Nephron progenitor cell (in vitro differentiated cells): ENCODE results near the gene WNT9B.
A peak's percentile ranks its signal among the peaks of the same experiment; 100 is the strongest.

Source experiments
- DNase-seq: peaks from one replicate; pipeline ENCODE4 v3.0.0; 2021
- H3K27ac Mint-ChIP-seq: 2 replicates; pipeline ENCODE4 v1.8.0; 2021; ENCODE audit warnings: mild to moderate bottlenecking, moderate library complexity, mixed read lengths
- H3K27me3 Mint-ChIP-seq: 2 replicates; pipeline ENCODE4 v1.8.0; 2021; ENCODE audit warnings: mild to moderate bottlenecking, low read depth, mixed read lengths; ENCODE audit not compliant: poor library complexity
- H3K36me3 Mint-ChIP-seq: 2 replicates; pipeline ENCODE4 v1.8.0; 2021; ENCODE audit warnings: low read depth, mixed read lengths
- H3K4me1 Mint-ChIP-seq: 2 replicates; pipeline ENCODE4 v1.8.0; 2021; ENCODE audit warnings: mixed read lengths
- H3K4me3 Mint-ChIP-seq: 2 replicates; pipeline ENCODE4 v1.8.0; 2021; ENCODE audit warnings: mild to moderate bottlenecking, moderate library complexity, mixed read lengths
- H3K9me3 Mint-ChIP-seq: 2 replicates; pipeline ENCODE4 v1.8.0; 2021; ENCODE audit warnings: mild to moderate bottlenecking, moderate library complexity, mixed read lengths
- TF ChIP-seq, protein P1 (sequence below): fragments of 200-600 bp; sonication (generic); IDR thresholded peaks from 2 replicates; pipeline ENCODE4 v1.5.0; 2021; ENCODE audit warnings: antibody characterized with exemption

Gene WNT9B

DNA sequence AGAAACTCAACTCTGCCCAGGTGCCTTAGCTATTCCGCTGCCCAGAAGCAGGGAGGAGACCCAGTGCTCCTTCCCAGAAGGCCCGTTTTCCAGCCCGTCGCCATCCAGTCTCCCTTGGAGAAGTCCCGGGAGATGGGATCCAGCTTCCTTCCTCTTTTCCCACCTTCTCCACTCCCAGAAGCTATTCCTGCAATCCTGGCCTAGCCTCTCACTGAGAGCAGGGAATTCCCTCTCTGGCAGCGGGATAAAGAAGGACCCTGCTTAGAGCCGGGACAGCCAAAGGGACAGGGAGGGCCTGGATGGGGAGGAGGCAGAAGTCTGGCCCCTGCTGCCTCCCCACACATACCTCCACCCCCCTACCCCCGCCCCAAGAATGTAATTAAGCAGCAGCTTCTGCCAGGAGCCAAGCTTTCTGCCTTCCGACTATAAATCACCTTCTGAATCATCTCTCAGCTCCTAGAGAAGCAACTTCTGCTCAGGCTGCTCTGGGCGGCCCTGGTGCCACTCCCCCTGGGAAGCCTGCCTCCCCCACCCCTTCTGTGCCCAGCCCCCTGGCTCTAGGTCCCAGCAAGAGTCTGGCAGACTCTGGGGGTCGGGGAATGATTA lies 39.3 kb upstream of the WNT9B start:
- H3K27ac Mint-ChIP-seq: peak overlapping the region; percentile 64
- no peak overlapping the region for H3K4me3 Mint-ChIP-seq
- DNase-seq: peak; percentile 49
- peaks cover 36% of the 10 kb centered on the region for H3K27me3 Mint-ChIP-seq
- TF ChIP-seq, protein P1, sequence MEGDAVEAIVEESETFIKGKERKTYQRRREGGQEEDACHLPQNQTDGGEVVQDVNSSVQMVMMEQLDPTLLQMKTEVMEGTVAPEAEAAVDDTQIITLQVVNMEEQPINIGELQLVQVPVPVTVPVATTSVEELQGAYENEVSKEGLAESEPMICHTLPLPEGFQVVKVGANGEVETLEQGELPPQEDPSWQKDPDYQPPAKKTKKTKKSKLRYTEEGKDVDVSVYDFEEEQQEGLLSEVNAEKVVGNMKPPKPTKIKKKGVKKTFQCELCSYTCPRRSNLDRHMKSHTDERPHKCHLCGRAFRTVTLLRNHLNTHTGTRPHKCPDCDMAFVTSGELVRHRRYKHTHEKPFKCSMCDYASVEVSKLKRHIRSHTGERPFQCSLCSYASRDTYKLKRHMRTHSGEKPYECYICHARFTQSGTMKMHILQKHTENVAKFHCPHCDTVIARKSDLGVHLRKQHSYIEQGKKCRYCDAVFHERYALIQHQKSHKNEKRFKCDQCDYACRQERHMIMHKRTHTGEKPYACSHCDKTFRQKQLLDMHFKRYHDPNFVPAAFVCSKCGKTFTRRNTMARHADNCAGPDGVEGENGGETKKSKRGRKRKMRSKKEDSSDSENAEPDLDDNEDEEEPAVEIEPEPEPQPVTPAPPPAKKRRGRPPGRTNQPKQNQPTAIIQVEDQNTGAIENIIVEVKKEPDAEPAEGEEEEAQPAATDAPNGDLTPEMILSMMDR: no peak
- no peaks in the 10 kb centered on the region for H3K36me3 Mint-ChIP-seq
- peaks cover 83% of the 10 kb centered on the region for H3K4me1 Mint-ChIP-seq
- no peaks in the 10 kb centered on the region for H3K9me3 Mint-ChIP-seq

DNA sequence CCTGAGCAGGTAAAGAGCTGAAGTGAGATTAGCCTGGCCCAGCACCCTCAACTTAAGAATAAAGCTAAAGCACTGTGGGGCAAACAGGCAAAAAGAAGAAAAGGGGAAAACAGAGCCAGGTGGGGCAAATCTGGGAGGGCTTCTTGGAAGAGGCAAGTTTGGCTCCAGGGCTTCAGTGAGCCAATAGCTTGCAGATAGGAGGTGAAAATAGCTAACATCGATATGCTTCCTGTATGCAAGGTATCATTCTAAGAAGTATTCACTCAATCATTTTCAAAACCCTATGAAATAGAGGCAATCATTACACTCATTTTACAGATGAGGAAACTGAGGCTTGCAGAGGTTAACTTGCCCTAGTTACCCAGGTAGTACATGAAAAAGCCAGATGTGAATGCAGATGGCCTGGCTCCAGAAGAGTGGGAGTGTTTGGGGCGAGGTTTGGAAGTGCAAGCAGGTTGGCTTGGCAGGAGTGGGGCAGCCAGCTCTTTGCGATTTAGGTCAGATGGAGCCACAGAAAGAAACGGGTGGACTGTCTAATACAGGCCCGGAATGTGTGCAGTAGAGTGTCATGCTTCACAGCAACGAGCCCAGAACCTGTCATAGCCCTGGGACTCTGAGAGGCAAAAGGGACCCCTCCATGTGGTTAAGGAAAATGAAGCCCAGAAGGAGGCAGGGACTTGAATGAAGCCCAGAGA lies 38.6 kb upstream of the WNT9B start:
- Mint-ChIP-seq H3K27me3 (peaks cover 43% of the 10 kb centered on the region), H3K36me3 (no peaks in the 10 kb centered on the region), H3K27ac (no peak overlapping the region), H3K9me3 (no peaks in the 10 kb centered on the region), H3K4me1 (peaks cover 90% of the 10 kb centered on the region), H3K4me3 (no peak overlapping the region)
- DNase-seq: no peak
- TF ChIP-seq, protein P1: no peak

DNA sequence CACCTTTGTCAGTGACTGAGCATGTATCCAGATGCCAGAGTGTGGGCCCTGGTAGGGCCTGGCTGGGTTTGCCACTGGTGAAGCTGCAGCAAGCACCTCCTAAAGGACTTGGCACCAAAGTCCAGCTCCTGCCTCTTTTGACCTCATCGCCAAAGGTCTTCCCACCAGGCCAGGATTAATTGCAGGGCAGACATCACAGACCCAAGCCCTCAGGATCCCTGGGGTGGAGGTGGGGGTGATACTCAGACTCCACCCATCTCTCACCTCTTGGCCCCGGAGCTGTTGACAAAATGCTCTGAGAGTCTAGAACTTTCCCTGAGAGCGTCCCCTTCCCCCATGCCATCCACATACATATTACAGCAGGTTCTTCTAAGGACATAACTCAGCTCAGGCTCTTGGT lies 37.5 kb upstream of the WNT9B start:
- Mint-ChIP-seq H3K4me3 (peak overlapping the region; percentile 13), H3K4me1 (peaks cover 87% of the 10 kb centered on the region), H3K9me3 (no peaks in the 10 kb centered on the region), H3K36me3 (no peaks in the 10 kb centered on the region), H3K27ac (peak overlapping the region; percentile 42), H3K27me3 (peaks cover 47% of the 10 kb centered on the region)
- TF ChIP-seq, protein P1: no peak
- no peak for DNase-seq

DNA sequence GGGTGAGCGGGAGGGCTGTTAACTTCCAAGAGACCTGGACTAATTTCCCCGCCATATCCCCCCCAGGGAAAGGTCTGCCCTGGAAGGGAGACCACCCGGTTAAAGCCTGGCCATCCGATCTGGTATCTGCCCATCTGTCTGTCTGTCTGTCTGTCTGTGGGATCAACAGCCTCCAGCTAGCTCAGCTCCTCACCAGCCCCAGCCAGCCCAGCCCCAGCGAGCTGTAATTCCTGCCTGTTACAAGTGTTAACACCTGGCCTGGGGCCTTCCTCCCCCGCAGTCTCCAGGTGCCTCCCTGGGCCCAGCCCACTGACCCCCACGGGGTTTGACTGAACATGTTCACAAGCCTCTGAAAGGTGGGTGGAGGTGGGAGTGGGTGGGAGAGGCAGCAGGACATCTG lies 36.9 kb upstream of the WNT9B start:
- Mint-ChIP-seq H3K4me1 (peaks cover 86% of the 10 kb centered on the region), H3K36me3 (no peaks in the 10 kb centered on the region), H3K27me3 (peaks cover 52% of the 10 kb centered on the region), H3K4me3 (no peak overlapping the region), H3K27ac (no peak overlapping the region), H3K9me3 (no peaks in the 10 kb centered on the region)
- TF ChIP-seq, protein P1: no peak
- no peak for DNase-seq

DNA sequence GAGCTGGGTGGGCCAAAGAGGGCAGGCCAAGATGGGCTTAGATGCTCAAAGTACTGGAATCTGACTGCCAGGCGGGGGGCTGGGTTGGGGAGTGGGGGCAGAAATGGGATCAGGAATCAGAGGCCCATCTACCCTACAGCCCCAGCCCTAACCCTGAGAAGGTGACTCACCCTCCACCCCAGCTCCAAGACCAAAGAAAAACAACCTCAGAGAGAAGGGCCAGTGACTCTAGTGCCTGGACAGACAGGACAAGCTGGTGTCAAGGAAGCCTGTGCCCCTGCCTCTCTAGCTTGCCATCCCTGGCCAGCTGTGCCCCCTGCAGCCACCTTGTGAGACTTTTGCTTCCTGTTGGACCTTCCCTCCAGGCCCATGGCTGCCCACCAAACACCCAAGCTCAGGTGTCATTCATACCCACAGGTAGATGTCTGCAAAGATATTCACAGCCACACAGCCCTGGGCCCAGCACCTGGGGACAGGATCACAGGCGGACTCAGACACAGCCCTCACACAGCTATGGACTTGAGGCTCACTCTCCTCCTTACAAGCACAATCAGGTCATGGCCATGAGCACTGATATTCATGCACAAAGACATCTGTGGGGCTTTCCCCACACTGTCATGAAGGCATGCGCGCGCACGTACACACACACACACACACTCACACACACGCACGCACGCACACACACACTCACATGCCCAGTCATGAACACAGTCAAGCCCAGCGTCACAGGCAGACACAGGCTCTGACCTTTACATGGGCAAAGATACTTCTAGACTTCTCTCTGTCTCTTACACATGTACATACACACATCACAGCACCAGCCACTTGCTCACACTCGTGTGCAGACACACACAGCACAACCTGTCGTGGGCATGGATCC lies 35.7 kb upstream of the WNT9B start:
- Mint-ChIP-seq H3K27me3 (peaks cover 59% of the 10 kb centered on the region), H3K9me3 (no peaks in the 10 kb centered on the region), H3K4me1 (peaks cover 88% of the 10 kb centered on the region), H3K27ac (no peak overlapping the region), H3K36me3 (no peaks in the 10 kb centered on the region), H3K4me3 (no peak overlapping the region)
- TF ChIP-seq, protein P1: no peak
- DNase-seq: no peak
